ENCODE results near the gene ADPRHL1. TPM values are rescaled to one million over a fixed set of nuclear protein-coding genes. Genes with fewer than 3 reads are reported as not detected.

The ADPRHL1 gene
- total RNA-seq, 1 experiment from 2014 or later, result 2.7 TPM

DNA sequence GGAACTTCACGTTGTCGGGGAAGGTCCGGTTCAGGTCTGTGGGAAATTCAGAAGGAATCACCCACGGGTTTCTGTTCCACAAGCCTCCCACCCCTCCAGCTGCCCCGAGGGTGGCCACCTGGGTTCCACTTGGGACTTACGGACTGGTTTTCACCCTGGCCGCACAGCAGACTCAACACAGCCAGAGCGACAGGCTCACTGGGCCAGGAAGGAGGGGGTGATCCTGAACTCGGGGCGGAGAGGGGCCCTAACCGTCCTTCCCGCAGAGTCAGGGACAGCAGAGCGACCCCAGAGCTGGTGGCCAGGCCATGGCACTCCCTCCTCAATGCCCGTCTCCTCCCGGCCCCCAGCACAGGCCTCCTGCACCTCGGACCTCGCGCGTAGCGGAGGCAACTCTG, 102.4 kb downstream of the ADPRHL1 start:
- Histone ChIP-seq H2BK5ac (ENCODE audit: insufficient read length, low read length) (no peak overlapping the region), H4K8ac (replicated peaks; ENCODE audit: insufficient read length, low read depth, low read length) (no peak overlapping the region), H3K4ac (ENCODE audit: low read depth, low read length) (no peak overlapping the region), H2BK12ac (ENCODE audit: insufficient read length, low read depth, low read length) (no peak overlapping the region), H2AK5ac (ENCODE audit: insufficient read length, low read length) (no peak overlapping the region), H4K5ac (ENCODE audit: insufficient read length, low read depth, low read length) (no peak overlapping the region), H4K91ac (ENCODE audit: insufficient read length, low read depth, low read length) (no peak overlapping the region), H3K4me2 (ENCODE audit: insufficient read depth, insufficient read length, low read length) (no peak overlapping the region), H3K56ac (ENCODE audit: insufficient read length, low read depth, low read length) (no peak overlapping the region), H3K4me1 (ENCODE audit: insufficient read depth, low read length) (no peaks in the 10 kb centered on the region), H2BK15ac (ENCODE audit: low read depth, low read length) (no peak overlapping the region), H3K27ac (ENCODE audit: insufficient read length, low read depth, low read length) (no peak overlapping the region), H3K14ac (ENCODE audit: insufficient read depth, low read length) (no peak overlapping the region), H3K79me1 (ENCODE audit: insufficient read depth, low read depth, low read length, poor library complexity, severe bottlenecking) (no peaks in the 10 kb centered on the region), H3K9me3 (ENCODE audit: control insufficient read depth, low read depth, low read length) (no peaks in the 10 kb centered on the region), H3K27me3 (ENCODE audit: insufficient read depth, low read length) (no peaks in the 10 kb centered on the region), H2BK20ac (ENCODE audit: low read depth, low read length, poor library complexity, severe bottlenecking) (no peak overlapping the region), H3K18ac (ENCODE audit: insufficient read length, low read depth, low read length) (no peak overlapping the region), H3K79me2 (ENCODE audit: insufficient read depth, low read length) (no peaks in the 10 kb centered on the region), H2BK120ac (ENCODE audit: low read depth, low read length, poor library complexity, severe bottlenecking) (no peak overlapping the region), H3K23me2 (ENCODE audit: insufficient read length, low read depth, low read length, poor library complexity, severe bottlenecking) (no peaks in the 10 kb centered on the region), H3K9ac (ENCODE audit: extremely low read depth, insufficient read length, low read length) (no peak overlapping the region), H2AFZ (ENCODE audit: low read length) (no peak overlapping the region), H4K20me1 (ENCODE audit: control insufficient read depth, insufficient read depth, insufficient read length) (no peaks in the 10 kb centered on the region), H3T11ph (ENCODE audit: low read length) (no peak overlapping the region), H3K23ac (ENCODE audit: insufficient read length, low read depth, low read length) (no peak overlapping the region)
- no peak for DNase-seq
- Mint-ChIP-seq H3K9me3 (peaks cover 0 to 3% of the 10 kb centered on the region in 2 experiments; a peak in 2 of 5 replicates), H3K27ac (peak overlapping the region in 1 of 3 experiments; percentile 49; a peak in 1 of 7 replicates), H3K27me3 (ENCODE audit: low read depth) (no peaks in the 10 kb centered on the region), H3K4me1 (no peaks in the 10 kb centered on the region; a peak in 1 of 4 replicates), H3K4me3 (no peak overlapping the region), H3K36me3 (ENCODE audit: insufficient read depth in 1 of 3, low read depth in 3 of 3) (peaks cover 53 to 66% (median 64%) of the 10 kb centered on the region in 3 experiments)
- no CpG with 5 or more reads among the region's 20 CpGs for WGBS (ENCODE audit: extremely low coverage, insufficient read length, low lambda C conversion rate)
- TF ChIP-seq, protein P1, sequence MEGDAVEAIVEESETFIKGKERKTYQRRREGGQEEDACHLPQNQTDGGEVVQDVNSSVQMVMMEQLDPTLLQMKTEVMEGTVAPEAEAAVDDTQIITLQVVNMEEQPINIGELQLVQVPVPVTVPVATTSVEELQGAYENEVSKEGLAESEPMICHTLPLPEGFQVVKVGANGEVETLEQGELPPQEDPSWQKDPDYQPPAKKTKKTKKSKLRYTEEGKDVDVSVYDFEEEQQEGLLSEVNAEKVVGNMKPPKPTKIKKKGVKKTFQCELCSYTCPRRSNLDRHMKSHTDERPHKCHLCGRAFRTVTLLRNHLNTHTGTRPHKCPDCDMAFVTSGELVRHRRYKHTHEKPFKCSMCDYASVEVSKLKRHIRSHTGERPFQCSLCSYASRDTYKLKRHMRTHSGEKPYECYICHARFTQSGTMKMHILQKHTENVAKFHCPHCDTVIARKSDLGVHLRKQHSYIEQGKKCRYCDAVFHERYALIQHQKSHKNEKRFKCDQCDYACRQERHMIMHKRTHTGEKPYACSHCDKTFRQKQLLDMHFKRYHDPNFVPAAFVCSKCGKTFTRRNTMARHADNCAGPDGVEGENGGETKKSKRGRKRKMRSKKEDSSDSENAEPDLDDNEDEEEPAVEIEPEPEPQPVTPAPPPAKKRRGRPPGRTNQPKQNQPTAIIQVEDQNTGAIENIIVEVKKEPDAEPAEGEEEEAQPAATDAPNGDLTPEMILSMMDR (conservative IDR thresholded peaks at IDR 0.05), result no peak
